ENCODE data around the gene SLC6A3.
"Not testable (repeated sequence)": the region's sequence is repeated elsewhere in the genome, so short reads cannot be mapped to it uniquely, and the experiment has no call there.

SLC6A3 gene

DNA sequence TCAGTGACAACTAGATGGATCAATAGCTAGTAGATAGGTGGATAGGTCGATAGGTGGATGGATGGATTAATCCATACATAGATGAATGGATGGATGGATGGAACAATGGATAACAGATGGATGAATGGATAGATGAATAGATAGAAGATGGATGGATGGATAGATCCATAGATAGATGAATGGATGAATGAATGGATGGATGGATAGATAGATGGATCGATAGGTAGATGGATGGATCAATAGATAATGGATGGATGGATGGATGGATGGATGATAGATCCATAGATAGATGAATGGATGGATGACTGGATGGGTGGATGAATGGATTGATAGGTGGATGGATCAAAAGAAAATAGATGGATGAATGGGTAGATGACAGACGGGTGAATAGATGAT lies 5.1 kb downstream of the SLC6A3 start:
- DNase-seq (ENCODE audit: low read depth) = no peak

DNA sequence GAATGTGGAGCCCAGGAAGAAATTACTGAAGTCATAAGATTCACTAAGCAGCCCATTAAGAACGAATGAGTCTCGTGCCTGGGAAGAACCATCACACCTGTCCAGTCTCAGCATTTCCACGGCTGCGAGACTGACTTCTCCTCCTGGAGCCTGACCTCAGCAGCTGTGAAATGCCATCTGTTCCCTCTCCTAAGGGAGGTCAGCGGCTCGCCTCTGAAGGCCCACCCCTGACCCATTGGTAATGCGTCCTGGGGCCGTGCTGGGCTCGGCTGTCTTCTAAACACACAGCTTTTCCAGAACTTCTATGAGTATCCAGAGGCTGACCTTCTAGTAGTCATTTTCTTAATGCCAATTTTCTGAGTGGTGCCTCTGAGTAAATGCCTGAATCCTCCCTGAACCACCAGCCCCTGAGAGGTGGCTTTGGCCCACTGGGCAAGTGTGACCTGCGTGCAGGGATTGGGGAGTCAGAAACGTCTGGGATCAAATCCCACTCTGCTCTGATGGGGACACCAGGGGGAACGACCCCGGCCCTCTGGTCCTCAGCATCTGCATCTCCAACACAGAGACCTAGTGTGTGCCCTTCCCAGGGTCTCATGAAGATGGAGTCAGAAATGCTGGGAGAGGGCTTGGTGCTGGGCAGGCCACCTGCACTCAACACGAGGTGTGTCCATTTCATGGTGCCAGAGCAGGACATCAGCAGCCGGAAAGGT lies 5.7 kb downstream of the SLC6A3 start:
- DNase-seq (ENCODE audit: low read depth) = no peak

DNA sequence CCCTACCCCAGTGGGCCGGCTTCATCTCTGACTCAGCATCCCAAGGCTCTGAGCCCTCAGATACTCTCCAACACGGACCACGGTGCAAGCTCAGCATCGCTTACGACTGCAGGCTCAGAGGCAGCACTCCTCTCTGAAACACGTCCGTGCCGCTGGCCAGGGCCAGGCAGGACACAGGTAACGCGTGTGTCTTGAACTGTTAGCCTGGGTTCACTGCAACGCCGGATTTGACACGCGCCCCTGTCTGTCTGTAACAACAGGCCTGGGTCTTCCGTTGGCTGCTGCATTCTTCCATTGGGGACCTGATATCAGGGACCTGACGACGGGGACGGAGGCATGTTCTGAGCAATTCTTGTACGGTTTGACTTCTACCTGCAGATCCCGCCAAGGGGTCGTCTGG lies 6.4 kb downstream of the SLC6A3 start:
- no peak for DNase-seq (ENCODE audit: low read depth)

DNA sequence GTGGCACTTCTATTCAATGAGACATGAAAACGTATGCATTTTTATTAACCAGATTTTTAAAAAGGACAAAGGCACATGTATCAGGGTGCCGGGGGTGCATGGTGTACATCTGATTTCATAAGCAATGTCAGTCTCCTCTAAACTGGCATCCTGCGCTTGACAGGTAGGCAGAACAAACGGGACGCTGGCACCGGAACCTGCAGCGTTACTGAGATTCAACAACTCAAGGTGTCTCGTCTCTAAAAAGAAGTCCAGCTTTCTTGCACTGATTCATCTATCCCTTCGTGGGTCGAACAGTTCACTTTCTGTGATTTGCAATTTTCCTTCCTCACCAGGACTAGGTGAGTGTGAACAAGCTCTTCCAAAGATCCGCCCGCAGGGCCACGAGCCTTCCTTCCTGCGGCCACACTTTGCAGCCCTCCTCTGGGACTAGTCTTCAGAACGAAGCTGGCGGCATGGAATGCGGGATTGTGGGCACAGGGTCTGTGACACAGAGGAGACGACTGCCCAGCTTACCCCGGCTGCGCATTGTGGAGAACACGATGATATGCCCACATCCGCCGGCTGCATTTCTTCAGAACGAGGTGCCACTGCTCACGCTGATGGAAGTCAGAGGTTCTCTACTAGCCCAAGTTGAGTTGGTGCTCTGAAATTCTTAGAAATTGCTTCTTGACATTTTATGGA lies 7.2 kb downstream of the SLC6A3 start:
- DNase-seq (ENCODE audit: low read depth) = no peak

DNA sequence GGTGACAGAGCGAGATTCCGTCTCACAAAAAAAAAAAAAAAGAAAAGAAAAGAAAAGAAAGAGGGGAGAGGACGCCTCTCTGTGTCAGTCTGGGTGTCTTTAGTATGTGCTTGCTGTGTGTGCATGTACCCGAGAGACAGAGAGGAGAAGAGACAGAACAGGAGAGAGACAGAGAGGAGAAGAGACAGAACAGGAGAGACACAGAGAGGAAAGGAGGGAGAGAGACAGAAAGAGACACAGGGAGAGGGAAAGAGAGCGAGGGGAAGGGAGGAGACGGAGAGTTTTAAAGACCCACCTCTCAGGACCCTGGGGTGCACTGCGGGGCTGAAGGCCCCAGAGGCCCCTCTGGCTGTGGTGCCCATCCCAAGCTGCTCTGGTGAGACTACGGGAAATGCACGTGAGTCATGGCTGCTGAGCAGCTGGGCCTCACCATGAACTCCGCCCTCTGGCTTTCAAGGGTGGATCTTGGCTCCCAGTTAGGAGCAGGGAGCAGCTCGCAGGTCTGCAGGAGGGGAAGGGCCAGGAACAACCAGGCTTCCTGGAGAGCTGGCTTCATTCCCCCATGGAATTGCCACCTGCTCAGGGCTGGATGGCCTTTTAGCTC lies 7.9 kb downstream of the SLC6A3 start:
- DNase-seq (ENCODE audit: low read depth) = peak; percentile 34

DNA sequence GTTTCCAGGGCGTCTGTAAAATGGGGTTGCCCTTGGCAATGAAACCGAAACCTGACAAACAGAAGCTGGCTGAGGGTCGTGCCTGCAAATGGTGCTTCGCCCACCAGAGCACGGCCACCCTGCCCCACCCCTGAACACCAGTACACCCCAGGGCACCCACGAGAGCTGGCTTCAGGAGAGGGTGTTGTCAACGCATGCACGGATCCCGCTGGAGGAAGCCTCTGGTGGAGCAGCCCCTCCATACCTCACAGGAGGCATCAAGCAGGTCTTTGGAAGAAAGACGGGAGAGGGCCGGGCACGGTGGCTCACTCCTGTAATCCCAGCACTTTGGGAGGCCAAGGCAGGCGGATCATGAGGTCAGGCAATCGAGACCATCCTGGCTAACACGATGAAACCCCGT lies 8.6 kb downstream of the SLC6A3 start:
- DNase-seq (ENCODE audit: low read depth) = no peak

DNA sequence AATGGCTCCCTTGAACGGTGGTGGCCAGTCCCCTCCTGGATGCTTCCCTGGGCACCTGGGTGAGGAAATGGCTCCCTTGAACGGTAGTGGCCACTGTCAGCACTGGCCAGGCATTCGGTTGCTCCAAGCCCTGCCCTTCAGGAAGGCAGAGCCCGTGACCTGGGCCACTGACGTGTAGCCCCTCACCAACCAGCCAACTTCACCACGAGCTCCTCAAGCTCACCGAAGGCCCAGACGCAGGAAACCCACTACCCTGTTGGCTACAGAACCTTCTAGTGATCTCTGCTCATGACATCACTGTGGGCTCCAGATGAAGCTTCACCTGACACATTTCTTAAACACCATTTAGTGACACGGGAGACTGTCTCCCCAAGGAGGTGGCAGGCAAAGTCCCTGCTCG lies 9.2 kb downstream of the SLC6A3 start:
- DNase-seq (ENCODE audit: low read depth) = no peak

DNA sequence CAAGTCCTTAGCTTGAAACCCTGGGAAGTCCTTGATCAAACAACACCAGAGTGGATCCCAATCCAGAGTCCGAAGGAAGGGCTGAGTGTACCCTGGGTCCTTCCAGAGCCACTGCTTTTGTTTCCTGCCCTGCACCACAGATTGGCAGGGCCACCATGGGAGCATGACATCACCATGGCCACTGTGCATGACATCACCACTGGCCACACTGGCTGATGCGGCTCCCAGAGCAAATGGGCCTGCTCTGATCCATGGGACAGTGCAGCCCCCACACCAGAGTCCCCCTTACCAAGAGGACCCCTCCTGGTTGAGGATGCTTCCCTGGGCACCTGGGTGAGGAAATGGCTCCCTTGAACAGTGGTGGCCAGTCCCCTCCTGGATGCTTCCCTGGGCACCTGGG lies 9.9 kb downstream of the SLC6A3 start:
- no peak for DNase-seq (ENCODE audit: low read depth)

DNA sequence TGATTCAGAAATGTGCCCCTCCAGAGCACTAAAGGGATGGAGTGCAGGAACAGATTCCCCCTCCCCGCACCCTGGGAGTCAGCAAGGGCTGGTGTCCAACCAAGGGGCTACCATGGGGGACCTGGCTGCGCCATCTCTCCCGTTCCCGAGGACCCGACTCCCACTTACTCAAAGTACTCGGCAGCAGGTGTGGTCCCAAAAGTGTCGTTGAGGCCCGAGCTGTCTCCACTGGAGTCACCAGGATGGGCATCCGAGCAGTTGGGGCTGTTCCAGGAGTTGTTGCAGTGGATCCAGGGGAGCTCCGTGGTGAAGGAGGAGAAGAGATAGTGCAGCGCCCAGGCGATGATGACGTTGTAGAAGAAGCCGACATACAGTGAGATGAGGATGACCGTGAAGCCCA lies 12.9 kb downstream of the SLC6A3 start:
- no peak for DNase-seq (ENCODE audit: low read depth)

DNA sequence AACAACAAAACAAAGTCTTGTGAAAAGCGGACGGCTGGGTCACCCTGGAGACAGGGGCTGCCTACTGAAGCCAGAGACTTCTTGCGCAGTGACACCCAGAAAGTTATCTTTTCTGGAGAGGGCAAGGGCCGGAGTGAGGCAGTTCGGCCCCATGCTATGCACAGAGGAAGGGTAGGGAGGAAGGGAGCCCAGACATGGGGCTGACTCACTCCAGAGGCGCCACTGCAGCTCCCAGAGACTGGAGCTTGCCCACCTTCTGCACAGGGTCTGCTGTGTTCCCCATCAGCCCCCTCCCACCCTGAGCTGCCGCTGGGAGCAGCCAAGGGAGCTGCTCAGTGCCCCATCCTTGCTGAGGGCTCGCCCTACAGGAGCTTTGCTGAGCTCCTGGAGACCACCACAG lies 13.3 kb downstream of the SLC6A3 start:
- no peak for DNase-seq (ENCODE audit: low read depth)

DNA sequence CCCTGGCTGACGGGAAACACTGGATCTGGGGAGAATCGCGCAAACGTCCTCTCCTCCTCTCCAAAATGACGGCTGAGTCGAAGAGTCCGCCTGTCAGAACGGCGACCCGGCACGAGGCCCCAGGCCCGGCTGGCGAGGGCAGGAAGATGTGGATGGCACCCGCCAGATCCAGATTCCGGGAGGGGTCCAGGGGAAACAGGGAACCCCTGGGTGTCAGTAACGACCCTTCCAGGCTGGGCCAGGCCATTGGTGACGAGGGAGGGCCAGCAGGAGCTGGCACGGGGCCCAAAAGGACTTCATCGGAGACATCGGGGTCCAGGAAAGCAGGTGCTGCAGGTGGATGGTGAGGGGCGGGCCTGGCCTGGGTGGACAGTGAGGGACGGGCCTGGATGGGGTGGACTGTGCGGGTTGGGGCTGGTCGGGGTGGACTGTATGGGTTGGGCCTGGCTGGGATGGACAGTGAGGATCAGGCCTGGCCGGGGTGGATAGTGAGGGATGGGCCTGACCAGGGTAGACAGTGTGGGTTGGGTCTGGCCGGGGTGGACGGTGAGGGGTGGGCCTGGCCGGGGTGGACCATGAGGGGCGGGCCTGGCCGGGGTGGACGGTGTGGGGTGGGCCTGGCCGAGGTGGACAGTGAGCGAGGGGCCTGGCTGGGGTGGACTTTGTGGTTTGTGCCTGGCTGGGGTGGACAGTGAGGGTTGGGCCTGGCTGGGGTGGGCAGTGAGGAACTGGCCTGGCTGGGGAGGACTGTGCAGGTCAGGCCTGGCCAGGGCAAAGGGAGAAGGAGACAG lies 14.0 kb downstream of the SLC6A3 start:
- DNase-seq (ENCODE audit: low read depth) = no peak

DNA sequence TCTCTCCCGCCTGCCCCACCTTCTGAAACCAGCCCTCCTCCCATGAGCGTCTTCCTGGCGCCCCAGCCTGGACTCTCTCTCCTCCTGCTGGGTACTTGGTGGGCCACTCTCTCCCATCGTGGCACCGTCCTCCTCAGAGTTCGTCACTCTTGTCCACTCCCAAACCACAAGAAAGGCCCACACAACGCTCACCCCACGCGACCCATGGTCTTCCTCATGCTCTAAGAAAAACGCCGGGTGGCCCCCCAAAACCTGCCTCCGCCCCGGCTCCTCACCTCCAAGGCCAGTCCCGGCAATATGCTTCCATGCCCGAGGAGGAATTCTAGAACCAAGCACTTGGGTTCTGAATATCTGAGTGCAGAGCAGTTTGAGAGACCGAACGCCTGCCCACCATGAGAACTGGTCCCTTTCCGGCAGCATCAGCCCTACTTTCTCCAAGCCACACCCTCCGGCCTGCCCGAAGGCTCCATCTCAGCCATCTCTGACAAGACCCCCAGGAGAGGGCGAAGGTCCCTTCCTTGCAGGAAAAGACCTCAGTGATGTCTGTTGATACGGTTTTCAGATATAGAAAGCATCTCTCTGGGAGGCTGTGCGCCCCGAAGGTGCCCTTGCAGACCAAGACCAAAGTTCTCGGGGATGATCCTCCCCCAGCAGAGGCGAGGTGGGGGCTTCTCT lies 15.0 kb downstream of the SLC6A3 start:
- no peak for DNase-seq (ENCODE audit: low read depth)

DNA sequence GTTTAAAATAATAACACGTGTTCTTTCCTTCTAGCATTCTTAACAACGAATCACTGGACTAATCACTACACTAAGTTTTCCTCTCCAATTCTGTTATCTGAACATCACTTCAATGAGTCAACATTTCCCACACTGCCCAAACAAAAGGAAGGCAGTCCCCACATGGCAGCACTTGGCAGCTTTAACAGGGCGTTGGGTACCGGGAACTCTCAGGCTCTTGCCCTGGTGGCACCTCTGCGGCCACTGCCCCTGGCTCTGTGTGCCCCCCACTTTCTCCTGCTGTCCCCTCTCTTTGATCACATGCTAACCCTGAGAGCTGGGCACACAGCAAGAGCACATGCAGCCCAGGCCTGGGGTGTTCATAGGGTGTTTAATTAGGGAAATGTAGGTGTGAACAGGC lies 15.7 kb downstream of the SLC6A3 start:
- DNase-seq (ENCODE audit: low read depth) = no peak

DNA sequence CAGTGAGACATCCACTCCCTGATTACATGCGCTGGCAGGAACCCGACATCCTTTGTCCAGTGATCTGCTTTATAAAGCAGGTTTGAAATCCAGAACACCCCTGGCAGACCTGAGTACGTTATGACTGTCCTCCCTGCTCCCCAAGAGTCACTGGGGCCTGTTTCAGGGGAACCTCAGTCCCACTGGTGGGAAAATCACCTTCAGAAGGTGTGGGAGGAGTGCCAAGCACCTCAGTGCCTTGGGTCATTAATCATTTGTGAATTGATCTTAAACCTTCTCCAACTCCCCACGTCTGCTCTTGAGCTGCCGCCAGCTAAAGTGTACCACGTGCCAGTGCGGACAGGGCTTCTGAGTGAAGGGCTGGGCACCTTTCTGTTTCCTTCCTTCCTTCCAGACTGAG lies 16.2 kb downstream of the SLC6A3 start:
- no peak for DNase-seq (ENCODE audit: low read depth)

DNA sequence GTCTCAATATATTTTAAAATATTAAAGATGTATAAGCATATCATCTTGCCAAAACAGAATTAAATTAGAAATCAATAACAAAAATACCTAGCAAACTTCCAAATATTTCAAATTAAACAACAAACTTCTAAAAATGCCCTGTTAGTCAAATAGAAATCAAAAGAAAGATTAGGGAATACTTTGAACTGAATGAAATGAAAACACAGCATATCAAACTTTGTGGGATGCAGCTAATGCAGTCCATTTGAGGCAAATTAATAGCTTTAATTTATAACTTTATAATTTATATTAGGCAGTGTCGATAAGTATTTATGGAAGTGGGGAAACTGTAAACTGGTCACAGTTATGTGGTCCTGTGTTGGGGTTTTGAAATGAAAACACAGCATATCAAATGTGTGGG lies 17.1 kb downstream of the SLC6A3 start:
- no peak for DNase-seq (ENCODE audit: low read depth)

DNA sequence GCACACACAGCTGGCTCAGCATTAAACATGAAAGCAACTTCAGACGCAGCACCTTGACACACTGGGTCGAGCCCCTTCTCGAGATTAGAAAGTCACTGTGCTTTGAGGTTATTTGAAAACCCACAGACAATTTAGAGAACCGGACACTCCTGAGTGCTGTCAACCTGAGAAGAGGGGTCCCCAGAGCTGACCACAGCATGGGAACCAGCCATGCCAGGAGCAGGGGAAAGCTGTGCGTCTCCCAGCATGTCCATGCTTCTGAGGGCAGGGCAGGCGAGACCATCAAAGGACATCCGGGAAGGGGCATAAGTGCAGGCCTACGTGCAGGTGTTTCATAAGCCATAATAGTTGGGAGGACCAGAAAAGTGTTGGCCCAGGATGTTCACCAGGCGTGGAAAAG lies 20.5 kb downstream of the SLC6A3 start:
- DNase-seq (ENCODE audit: low read depth) = no peak

DNA sequence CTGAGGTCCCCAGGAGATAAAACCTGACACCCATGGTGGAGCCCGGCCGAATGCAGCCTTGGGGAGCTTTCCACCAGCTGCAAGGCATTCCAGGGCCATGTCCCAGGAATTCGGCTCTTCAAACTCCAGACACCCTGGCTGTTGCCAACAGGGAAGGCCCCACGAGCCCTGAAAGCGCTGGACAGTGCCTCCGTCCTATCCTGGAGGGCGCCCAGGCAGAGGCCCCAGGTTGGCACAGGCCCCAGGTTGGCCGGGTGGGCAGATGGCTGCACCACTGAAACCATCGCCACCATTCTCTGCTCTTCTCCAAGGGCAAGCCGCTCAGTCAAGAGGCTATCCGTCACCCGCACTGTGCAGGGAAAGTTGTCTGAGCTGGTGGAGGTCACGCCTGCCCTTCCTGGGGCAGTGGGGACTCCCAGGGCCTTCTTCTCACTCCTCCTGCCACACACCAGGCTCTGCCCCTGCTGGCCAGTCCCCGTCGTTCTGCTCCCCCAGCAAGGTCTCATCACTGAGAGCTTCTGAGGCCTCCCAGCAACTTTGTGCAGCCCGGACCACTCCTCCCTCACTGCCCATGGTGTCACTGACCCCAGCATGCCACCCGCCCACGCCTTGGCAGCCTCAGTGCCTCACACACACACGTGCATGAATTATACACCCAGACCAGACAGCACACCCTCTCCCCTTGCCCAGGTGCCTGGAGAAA lies 21.2 kb downstream of the SLC6A3 start:
- DNase-seq (ENCODE audit: low read depth) = no peak

DNA sequence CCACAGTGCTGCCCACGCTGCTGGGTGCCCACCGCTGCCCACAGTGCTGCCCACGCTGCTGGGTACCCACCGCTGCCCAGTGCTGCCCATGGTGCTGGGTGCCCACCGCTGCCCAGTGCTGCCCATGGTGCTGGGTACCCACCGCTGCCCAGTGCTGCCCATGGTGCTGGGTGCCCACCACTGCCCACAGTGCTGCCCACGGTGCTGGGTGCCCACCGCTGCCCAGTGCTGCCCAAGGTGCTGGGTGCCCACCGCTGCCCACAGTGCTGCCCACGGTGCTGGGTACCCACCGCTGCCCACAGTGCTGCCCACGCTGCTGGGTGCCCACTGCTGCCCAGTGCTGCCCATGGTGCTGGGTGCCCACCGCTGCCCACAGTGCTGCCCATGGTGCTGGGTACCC lies 22.7 kb downstream of the SLC6A3 start:
- DNase-seq (ENCODE audit: low read depth) = not testable (repeated sequence)

DNA sequence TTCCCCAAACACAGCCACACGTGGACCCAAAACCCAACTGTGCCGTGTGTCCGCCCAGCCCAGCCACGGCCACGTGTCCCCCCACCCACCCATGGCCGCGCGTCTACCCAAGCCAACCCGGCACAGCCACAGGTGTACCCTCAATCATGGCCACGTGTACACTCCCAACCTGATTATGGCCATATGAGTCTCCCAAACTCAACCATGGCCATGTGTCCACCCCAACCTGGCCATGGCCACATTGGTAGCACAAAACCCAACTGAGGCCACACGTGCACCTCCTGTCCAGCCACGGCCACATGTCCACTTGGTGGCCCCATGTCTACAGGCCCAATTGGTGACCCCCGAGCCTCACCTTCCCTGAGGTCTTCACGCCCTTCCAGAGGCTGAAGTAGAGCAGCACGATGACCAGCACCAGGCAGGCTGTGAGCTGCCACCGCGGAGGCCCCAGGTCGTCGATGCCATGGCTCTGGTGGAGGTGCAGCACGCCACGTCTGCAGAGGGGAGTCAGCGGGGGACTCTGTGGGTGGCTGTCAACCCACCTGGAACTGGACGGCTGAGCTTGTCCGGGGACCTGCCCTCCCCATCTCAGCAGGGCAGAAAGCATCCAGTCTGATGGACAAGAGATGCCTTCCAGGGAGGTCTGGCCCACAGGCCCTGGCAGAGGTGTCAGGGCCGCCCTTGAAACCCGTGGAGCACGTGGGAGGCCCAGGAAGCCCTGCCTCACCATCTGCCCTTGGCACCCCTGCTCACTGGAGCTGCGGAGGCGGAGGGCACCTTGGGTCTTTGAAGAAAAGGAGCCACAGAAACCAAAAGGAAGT lies 23.5 kb downstream of the SLC6A3 start:
- DNase-seq (ENCODE audit: low read depth) = no peak

Data from amniotic epithelial cell (primary cell).